Fibroblast of peridontal ligament (primary cell): ENCODE data around the gene DACH1.

Experiments used
- DNase-seq: peaks from one replicate; pipeline ENCODE4 v3.0.0-alpha.2; 2010; ENCODE audit errors: extremely low read depth

Gene DACH1

GRCh38 chr13:71624653-71625600 is 242.1 kb downstream of the DACH1 start:
- DNase-seq = no peak

- no peak for DNase-seq
Observed at GRCh38 chr13:71621174-71622124, 245.6 kb downstream of the DACH1 start.

GRCh38 chr13:71619096-71619495 is 247.9 kb downstream of the DACH1 start:
- DNase-seq = no peak

GRCh38 chr13:71618159-71618558 is 248.8 kb downstream of the DACH1 start:
- peak; percentile 4 for DNase-seq

- no peak for DNase-seq
Observed at GRCh38 chr13:71617265-71617664, 249.7 kb downstream of the DACH1 start.

GRCh38 chr13:71613066-71613745 is 253.8 kb downstream of the DACH1 start:
- DNase-seq = no peak

- no peak for DNase-seq
Observed at GRCh38 chr13:71611292-71611691, 255.7 kb downstream of the DACH1 start.

- DNase-seq = no peak
Observed at GRCh38 chr13:71610876-71611275, 256.1 kb downstream of the DACH1 start.

GRCh38 chr13:71609271-71609670 is 257.7 kb downstream of the DACH1 start:
- no peak for DNase-seq

- no peak for DNase-seq
Observed at GRCh38 chr13:71607575-71607974, 259.4 kb downstream of the DACH1 start.

GRCh38 chr13:71606818-71607217 is 260.2 kb downstream of the DACH1 start:
- DNase-seq = no peak

GRCh38 chr13:71605744-71606143 is 261.3 kb downstream of the DACH1 start:
- DNase-seq = no peak

GRCh38 chr13:71603255-71603654 is 263.7 kb downstream of the DACH1 start:
- no peak for DNase-seq

GRCh38 chr13:71602344-71602743 is 264.7 kb downstream of the DACH1 start:
- DNase-seq = no peak

GRCh38 chr13:71597150-71597549 is 269.9 kb downstream of the DACH1 start:
- DNase-seq = no peak

- no peak for DNase-seq
Observed at GRCh38 chr13:71596116-71596515, 270.9 kb downstream of the DACH1 start.

GRCh38 chr13:71593566-71593965 is 273.4 kb downstream of the DACH1 start:
- DNase-seq = no peak

- DNase-seq = no peak
Observed at GRCh38 chr13:71591374-71591773, 275.6 kb downstream of the DACH1 start.

- DNase-seq = no peak
Observed at GRCh38 chr13:71590654-71591148, 276.3 kb downstream of the DACH1 start.

- DNase-seq = no peak
Observed at GRCh38 chr13:71589032-71589431, 278.0 kb downstream of the DACH1 start.

- no peak for DNase-seq
Observed at GRCh38 chr13:71587817-71588216, 279.2 kb downstream of the DACH1 start.

- DNase-seq = no peak
Observed at GRCh38 chr13:71587193-71587592, 279.8 kb downstream of the DACH1 start.
